HepG2 (cell line): ENCODE results near the gene SPACA4.
"Not testable (repeated sequence)": the region's sequence is repeated elsewhere in the genome, so short reads cannot be mapped to it uniquely, and the experiment has no call there.

Experiments used
- CCAR2 ChIP-seq: fragments of 200-400 bp; formaldehyde crosslinking; optimal IDR thresholded peaks from 2 replicates; pipeline ENCODE3; 2018; ENCODE audit warnings: low read depth, mild to moderate bottlenecking, low read length, moderate library complexity
- POLR2AphosphoS5 ChIP-seq: IDR thresholded peaks from 2 replicates; pipeline ENCODE4 v1.6.1; 2012; ENCODE audit warnings: low read depth, low read length
- ZNF232 ChIP-seq: sonication (generic); formaldehyde crosslinking; IDR thresholded peaks from 2 replicates; pipeline ENCODE4 v1.4.0; 2020; ENCODE audit warnings: missing genetic modification reagents, borderline replicate concordance
- ZNF501 ChIP-seq: sonication (generic); formaldehyde crosslinking; IDR thresholded peaks from 2 replicates; pipeline ENCODE4 v1.5.1; 2020; ENCODE audit warnings: mild to moderate bottlenecking, moderate library complexity, missing genetic modification reagents

DNA sequence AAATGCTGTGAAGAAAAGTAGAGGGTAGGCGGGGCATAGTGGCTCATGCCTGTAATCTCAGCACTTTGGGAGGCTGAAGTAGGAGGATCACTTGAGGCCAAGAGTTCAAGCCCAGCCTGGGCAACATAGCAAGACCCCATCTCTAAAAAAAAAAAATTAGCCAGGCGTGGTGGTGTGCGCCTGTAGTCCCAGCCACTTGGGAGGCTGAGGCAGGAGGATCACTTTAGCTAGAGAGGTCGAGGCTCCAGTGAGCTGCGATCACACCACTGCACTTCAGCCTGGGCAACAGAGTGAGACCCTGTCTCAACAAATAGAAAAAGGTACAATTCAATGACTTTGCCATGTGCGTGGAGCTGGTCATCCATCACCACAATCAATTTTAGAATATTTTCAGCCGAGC is 28.6 kb upstream of the SPACA4 start:
- TF ChIP-seq ZNF501 (CRISPR knock-in tag); CCAR2; ZNF232 (CRISPR knock-in tag); POLR2AphosphoS5: not testable (repeated sequence)
